Stimulated activated CD8-positive, alpha-beta memory T cell treated with anti-CD3 and anti-CD28 coated beads, Interleukin-7, amount 100 ng/mL, for 24 hours (primary cell): ENCODE measurements around the gene CSTF3.
"Not testable (repeated sequence)": the region's sequence is repeated elsewhere in the genome, so short reads cannot be mapped to it uniquely, and the experiment has no call there.

ENCODE experiments used
- DNase-seq: peaks from one replicate; pipeline ENCODE4 v3.0.0-alpha.2; 2020; ENCODE audit warnings: low read depth

CSTF3 gene

GRCh38 chr11:33161120-33162005 is at the start of gene CSTF3:
CSTF3 (minus strand) TSS chr11:33161480; CDS start chr11:33161325, 155 bp downstream.
- DNase-seq: peak; percentile 97

GRCh38 chr11:33208150-33208549 is 46.9 kb upstream of the CSTF3 start:
- DNase-seq: no peak

- DNase-seq: no peak
Measured at GRCh38 chr11:33207408-33207985, 46.2 kb upstream of the CSTF3 start.

GRCh38 chr11:33197915-33198727 is 36.8 kb upstream of the CSTF3 start:
- DNase-seq: no peak

- DNase-seq: no peak
Measured at GRCh38 chr11:33195462-33196173, 34.3 kb upstream of the CSTF3 start.

- no peak for DNase-seq
Measured at GRCh38 chr11:33194455-33194854, 33.2 kb upstream of the CSTF3 start.

GRCh38 chr11:33191467-33191866 is 30.2 kb upstream of the CSTF3 start:
- DNase-seq: no peak

GRCh38 chr11:33187998-33188722 is 26.9 kb upstream of the CSTF3 start:
- no peak for DNase-seq

GRCh38 chr11:33185756-33186155 is 24.5 kb upstream of the CSTF3 start:
- no peak for DNase-seq

- DNase-seq: no peak
Measured at GRCh38 chr11:33182246-33182878, 21.1 kb upstream of the CSTF3 start.

GRCh38 chr11:33179348-33179803 is 18.1 kb upstream of the CSTF3 start:
- DNase-seq: no peak

GRCh38 chr11:33178443-33179180 is 17.3 kb upstream of the CSTF3 start:
- no peak for DNase-seq

GRCh38 chr11:33177676-33178336 is 16.5 kb upstream of the CSTF3 start:
- no peak for DNase-seq

- not testable (repeated sequence) for DNase-seq
Measured at GRCh38 chr11:33176760-33177159, 15.5 kb upstream of the CSTF3 start.

- DNase-seq: no peak
Measured at GRCh38 chr11:33172996-33173395, 11.7 kb upstream of the CSTF3 start.

- DNase-seq: no peak
Measured at GRCh38 chr11:33172345-33172744, 11.1 kb upstream of the CSTF3 start.

- no peak for DNase-seq
Measured at GRCh38 chr11:33171251-33171650, 10.0 kb upstream of the CSTF3 start.

- DNase-seq: no peak
Measured at GRCh38 chr11:33168709-33169200, 7.5 kb upstream of the CSTF3 start.

- DNase-seq: no peak
Measured at GRCh38 chr11:33162831-33163230, 1.6 kb upstream of the CSTF3 start.
